ENCODE results near the gene PCSK1N. TPM values are rescaled to one million over a fixed set of nuclear protein-coding genes. Genes with fewer than 3 reads are reported as not detected.

PCSK1N gene
- total RNA-seq, 2 donors from 2014 or later, result 2.9 to 4.0 TPM

- no peak for DNase-seq
- 31% methylated on average over 5 of the region's 7 CpGs; no CpG with 5 or more reads in 1 of the 2 experiments for WGBS, 2 experiments (ENCODE audit: insufficient coverage in 1 of 2, insufficient read length in 1 of 2)
- Mint-ChIP-seq H3K27me3 (ENCODE audit: insufficient read depth) (peaks cover 80% of the 10 kb centered on the region), H3K4me1 (no peaks in the 10 kb centered on the region), H3K36me3 (ENCODE audit: low read depth) (no peaks in the 10 kb centered on the region), H3K4me3 (peak overlapping the region; percentile 54), H3K9me3 (peaks cover 64% of the 10 kb centered on the region), H3K27ac (no peak overlapping the region)
- TF ChIP-seq, protein P1, sequence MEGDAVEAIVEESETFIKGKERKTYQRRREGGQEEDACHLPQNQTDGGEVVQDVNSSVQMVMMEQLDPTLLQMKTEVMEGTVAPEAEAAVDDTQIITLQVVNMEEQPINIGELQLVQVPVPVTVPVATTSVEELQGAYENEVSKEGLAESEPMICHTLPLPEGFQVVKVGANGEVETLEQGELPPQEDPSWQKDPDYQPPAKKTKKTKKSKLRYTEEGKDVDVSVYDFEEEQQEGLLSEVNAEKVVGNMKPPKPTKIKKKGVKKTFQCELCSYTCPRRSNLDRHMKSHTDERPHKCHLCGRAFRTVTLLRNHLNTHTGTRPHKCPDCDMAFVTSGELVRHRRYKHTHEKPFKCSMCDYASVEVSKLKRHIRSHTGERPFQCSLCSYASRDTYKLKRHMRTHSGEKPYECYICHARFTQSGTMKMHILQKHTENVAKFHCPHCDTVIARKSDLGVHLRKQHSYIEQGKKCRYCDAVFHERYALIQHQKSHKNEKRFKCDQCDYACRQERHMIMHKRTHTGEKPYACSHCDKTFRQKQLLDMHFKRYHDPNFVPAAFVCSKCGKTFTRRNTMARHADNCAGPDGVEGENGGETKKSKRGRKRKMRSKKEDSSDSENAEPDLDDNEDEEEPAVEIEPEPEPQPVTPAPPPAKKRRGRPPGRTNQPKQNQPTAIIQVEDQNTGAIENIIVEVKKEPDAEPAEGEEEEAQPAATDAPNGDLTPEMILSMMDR (conservative IDR thresholded peaks at IDR 0.05), result no peak
- H3K9ac ChIP-seq (ENCODE audit: extremely low read depth, low read length, poor library complexity, severe bottlenecking), result no peak overlapping the region
- H3K4me1 ChIP-seq (ENCODE audit: control insufficient read depth, insufficient read depth, low read length), result no peaks in the 10 kb centered on the region
- no peaks in the 10 kb centered on the region for H3K9me3 ChIP-seq (ENCODE audit: control insufficient read depth, low read length)
- peaks cover 60% of the 10 kb centered on the region for H3K27me3 ChIP-seq (ENCODE audit: control insufficient read depth, insufficient read depth, low read length, poor library complexity, severe bottlenecking)
- H3K4me3 ChIP-seq (ENCODE audit: low read length), result peak overlapping the region; percentile 78
- no peak overlapping the region for H3K27ac ChIP-seq (ENCODE audit: low read depth, low read length)
- H3K36me3 ChIP-seq (ENCODE audit: control insufficient read depth, insufficient read depth, low read length), result no peaks in the 10 kb centered on the region
Observed at GRCh38 chrX:48834383-48834709, 1.1 kb downstream of the PCSK1N start.

DNA sequence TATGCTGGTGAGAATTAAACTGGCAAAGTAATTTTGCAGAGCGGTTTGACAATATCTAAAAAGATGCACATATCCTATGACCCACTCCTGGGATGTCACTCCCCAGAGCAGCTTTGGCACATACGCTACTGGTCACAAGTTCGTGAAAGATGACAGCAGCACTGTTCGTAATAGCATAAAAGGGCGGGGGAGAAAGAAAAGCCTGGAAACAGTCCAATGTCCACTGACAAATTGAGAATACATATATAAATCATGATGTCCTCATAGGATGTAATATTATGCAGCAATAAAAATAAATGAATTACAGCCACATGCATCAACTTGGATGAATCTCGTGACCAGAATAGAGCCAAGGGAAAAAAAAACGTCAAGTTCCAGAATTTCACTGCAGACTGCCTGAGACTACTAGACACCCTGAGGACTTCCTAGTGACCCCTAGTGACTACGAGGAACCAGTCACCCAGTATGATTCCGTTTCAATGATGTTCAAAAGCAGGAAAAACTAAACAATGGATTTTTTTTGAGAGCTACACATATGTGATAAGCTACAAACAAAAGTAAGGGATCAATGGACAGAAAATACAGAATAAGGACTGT is 1.8 kb downstream of the PCSK1N start:
- peaks cover 84% of the 10 kb centered on the region for H3K27me3 Mint-ChIP-seq (ENCODE audit: insufficient read depth)
- H3K9me3 ChIP-seq (ENCODE audit: control insufficient read depth, low read length), result no peaks in the 10 kb centered on the region
- H3K27ac Mint-ChIP-seq, result no peak overlapping the region
- no peaks in the 10 kb centered on the region for H3K4me1 ChIP-seq (ENCODE audit: control insufficient read depth, insufficient read depth, low read length)
- no peak for DNase-seq
- no peaks in the 10 kb centered on the region for H3K36me3 ChIP-seq (ENCODE audit: control insufficient read depth, insufficient read depth, low read length)
- H3K9ac ChIP-seq (ENCODE audit: extremely low read depth, low read length, poor library complexity, severe bottlenecking), result no peak overlapping the region
- 56 to 58% methylated on average over 5 to 7 of the region's 9 CpGs for WGBS, 2 experiments (ENCODE audit: insufficient coverage in 1 of 2, insufficient read length in 1 of 2)
- no peak overlapping the region for H3K4me3 Mint-ChIP-seq
- no peak overlapping the region for H3K4me3 ChIP-seq (ENCODE audit: low read length)
- H3K4me1 Mint-ChIP-seq, result no peaks in the 10 kb centered on the region
- H3K27ac ChIP-seq (ENCODE audit: low read depth, low read length), result no peak overlapping the region
- H3K27me3 ChIP-seq (ENCODE audit: control insufficient read depth, insufficient read depth, low read length, poor library complexity, severe bottlenecking), result peaks cover 60% of the 10 kb centered on the region
- H3K9me3 Mint-ChIP-seq, result peaks cover 68% of the 10 kb centered on the region
- no peaks in the 10 kb centered on the region for H3K36me3 Mint-ChIP-seq (ENCODE audit: low read depth)
- TF ChIP-seq, protein P1 (conservative IDR thresholded peaks at IDR 0.05), result peak; percentile 34

DNA sequence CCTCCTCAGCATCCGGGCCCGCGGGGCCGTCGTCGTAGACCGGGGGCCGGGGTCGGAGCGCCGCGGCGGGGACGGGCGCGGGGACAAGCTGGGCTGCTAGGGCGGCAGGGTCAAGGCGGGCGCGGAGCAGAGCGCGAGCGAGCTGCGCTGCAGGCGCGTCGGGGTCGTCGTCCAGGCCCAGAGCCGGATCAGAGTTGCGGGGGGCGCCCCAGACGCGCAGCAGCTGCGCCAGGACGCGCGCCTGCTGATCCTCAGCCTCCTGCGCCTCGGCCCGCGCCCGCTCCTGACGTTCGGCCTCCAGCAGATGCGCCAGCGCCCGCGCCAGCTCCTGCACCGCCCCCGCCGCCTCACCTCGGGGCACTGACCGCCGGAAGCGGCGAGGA is 3.5 kb downstream of the PCSK1N start:
- no peak overlapping the region for H3K27ac Mint-ChIP-seq
- H3K9ac ChIP-seq (ENCODE audit: extremely low read depth, low read length, poor library complexity, severe bottlenecking), result no peak overlapping the region
- H3K36me3 Mint-ChIP-seq (ENCODE audit: low read depth), result peaks cover 6% of the 10 kb centered on the region
- TF ChIP-seq, protein P1 (conservative IDR thresholded peaks at IDR 0.05), result no peak
- H3K4me3 Mint-ChIP-seq, result no peak overlapping the region
- H3K4me1 ChIP-seq (ENCODE audit: control insufficient read depth, insufficient read depth, low read length), result no peaks in the 10 kb centered on the region
- no peaks in the 10 kb centered on the region for H3K9me3 ChIP-seq (ENCODE audit: control insufficient read depth, low read length)
- WGBS, 2 experiments (ENCODE audit: insufficient coverage in 1 of 2, insufficient read length in 1 of 2), result 11% methylated on average over 57 of the region's 57 CpGs; no CpG with 5 or more reads in 1 of the 2 experiments
- H3K4me3 ChIP-seq (ENCODE audit: low read length), result no peak overlapping the region
- DNase-seq, result peak; percentile 62
- peaks cover 84% of the 10 kb centered on the region for H3K27me3 Mint-ChIP-seq (ENCODE audit: insufficient read depth)
- H3K9me3 Mint-ChIP-seq, result peaks cover 73% of the 10 kb centered on the region
- no peaks in the 10 kb centered on the region for H3K4me1 Mint-ChIP-seq
- H3K36me3 ChIP-seq (ENCODE audit: control insufficient read depth, insufficient read depth, low read length), result no peaks in the 10 kb centered on the region
- H3K27ac ChIP-seq (ENCODE audit: low read depth, low read length), result no peak overlapping the region
- peaks cover 59% of the 10 kb centered on the region for H3K27me3 ChIP-seq (ENCODE audit: control insufficient read depth, insufficient read depth, low read length, poor library complexity, severe bottlenecking)
